SHP77 treated with DMSO at 0.1 percent for 48 hours (cell line): ENCODE data around the gene GALNT13.

Experiments used
- DNase-seq: peaks from one replicate; lab custom pipeline; 2025; lab: John Stamatoyannopoulos, UW

The GALNT13 gene

DNA sequence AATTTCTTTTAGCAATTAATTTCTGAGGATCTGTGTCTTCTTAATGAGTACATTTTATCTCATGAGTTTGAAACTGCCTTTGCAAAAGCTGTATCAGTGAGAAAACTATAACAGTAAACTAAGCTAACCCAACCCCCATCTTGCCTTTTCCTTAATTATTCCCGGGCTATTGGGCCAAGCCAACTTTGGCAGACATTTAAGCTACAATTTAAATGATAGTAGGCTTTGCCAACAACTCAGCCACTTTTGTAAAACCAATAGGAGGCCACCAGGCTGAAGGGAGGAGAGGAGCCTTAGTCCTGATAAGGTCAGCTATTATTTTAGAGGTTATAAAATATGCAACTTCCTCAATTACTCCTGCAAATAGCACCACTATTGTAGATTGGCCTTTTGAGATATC is 608.8 kb downstream of the GALNT13 start:
- no peak for DNase-seq

- DNase-seq = no peak
These were observed 609.6 kb downstream of the GALNT13 start for GRCh38 chr2:154481336-154481735.

DNA sequence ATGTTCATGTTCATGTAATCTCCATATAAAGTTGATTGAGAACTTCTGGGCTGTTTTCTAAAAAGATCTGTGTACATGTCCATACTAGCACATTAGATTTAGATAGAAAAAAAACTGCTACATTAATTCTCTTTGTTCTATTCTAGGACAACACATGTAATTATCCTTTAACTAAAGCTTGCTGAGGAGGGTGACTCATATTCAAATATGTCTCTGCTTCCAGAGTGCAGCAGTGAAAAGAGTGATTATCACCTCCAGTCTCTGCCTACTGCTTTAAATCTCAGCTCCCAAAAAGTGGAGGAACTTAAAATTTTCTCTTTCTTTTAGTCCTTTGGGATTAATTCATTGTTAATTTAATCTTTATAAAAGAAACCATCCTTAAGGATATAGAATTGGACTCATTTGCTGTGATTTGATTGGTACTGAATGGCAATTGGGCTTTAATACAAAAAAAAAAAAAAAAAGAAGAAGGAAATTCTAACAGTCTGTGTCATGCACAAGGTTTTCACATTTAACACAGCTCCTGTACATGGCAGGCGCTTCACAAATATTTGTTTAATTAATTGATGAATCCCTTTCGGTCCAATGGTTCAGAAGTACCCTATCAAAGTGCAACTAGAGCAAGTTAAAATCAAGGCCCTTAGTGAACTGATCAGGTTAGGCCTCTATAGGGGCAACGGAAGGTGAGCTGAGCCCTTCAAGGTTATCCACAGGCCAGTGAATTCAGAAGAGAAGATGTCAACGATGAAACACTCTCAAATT is 612.8 kb downstream of the GALNT13 start:
- DNase-seq = no peak

DNA sequence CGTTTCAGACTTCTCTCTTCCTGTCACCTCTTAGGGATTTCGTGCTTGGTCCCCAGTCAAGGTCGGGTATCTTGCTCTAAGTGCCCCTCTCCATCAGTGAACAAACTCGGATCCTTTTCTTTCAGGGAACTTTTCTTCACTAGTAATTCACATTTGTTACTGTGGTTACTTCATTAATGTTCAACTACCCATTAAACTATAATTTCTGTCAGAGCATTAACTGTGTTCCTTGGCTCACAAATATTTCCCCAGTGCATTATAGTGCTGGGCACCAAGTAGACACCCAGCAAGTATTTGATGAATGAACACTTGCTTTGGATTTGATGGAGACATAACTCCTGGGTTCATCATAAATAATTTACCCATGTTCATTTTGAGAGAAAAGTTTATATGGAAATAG is 617.1 kb downstream of the GALNT13 start:
- no peak for DNase-seq

GRCh38 chr2:154489266-154489858 is 617.6 kb downstream of the GALNT13 start:
- no peak for DNase-seq

DNA sequence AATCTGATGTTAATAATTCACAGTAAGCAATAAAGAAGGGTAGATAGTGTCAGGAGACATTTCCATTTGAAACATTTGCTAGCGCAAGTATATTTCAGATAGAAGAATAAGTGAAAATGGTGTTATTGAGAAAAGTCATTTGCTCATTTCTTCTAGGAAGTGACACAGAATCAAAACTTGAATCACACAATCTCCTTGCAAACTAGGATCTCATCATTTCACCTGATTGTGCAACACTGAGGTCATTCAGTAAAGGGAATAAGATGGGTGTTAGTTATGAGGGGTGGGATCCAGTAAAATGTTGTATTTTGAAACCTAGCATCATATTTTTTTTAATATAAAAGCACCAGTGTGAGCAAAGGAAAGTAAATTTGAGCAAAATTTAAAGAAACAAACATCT is 618.8 kb downstream of the GALNT13 start:
- no peak for DNase-seq

DNA sequence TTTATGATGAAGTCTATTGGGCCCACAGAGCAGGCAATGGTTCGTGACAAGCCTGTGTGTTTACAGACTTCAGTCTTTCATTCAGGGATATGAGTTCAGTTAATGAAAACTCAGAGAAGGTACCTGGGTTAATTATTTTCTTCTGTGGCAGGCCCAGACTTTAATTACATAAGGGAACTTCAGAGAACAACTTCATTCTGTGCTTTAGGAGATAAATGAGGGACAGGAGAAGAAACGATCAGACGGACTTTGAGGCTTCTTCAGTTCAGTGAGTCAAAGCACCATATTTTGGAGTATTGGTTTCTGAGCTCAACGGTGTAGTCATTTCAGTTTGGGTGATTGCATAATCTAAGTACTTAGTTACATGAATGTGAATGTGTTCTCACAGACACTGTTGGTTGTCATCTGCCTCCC is 623.7 kb downstream of the GALNT13 start:
- no peak for DNase-seq

GRCh38 chr2:154497019-154497418 is 625.3 kb downstream of the GALNT13 start:
- DNase-seq = no peak
